HepG2 (cell line): ENCODE data around the gene MRPL43. TPM values are rescaled to one million over a fixed set of nuclear protein-coding genes. Genes with fewer than 3 reads are reported as not detected.

Source experiments
- CBX5 ChIP-seq: sonication (generic); formaldehyde crosslinking; IDR thresholded peaks from 2 replicates; pipeline ENCODE4 v1.4.0; 2020; ENCODE audit warnings: missing genetic modification reagents, borderline replicate concordance
- ELF3 ChIP-seq: IDR thresholded peaks from 2 replicates; pipeline ENCODE4 v1.6.1; 2016; ENCODE audit warnings: missing genetic modification reagents, missing compliant biosample characterization
- ETV6 ChIP-seq: sonication (generic); formaldehyde crosslinking; conservative IDR thresholded peaks from 2 replicates; pipeline ENCODE4 v1.4.0; 2020; ENCODE audit warnings: missing genetic modification reagents
- FOXK1 ChIP-seq: sonication (generic); formaldehyde crosslinking; IDR thresholded peaks from 2 replicates; pipeline ENCODE4 v1.4.0; 2020; ENCODE audit warnings: low read depth, missing genetic modification reagents, borderline replicate concordance
- HOXA9 ChIP-seq: sonication (generic); formaldehyde crosslinking; IDR thresholded peaks from 2 replicates; pipeline ENCODE4 v1.8.1; 2022; ENCODE audit warnings: missing genetic modification reagents, mild to moderate bottlenecking, moderate library complexity, borderline replicate concordance
- NKX3-1 ChIP-seq: sonication (generic); formaldehyde crosslinking; IDR thresholded peaks from 2 replicates; pipeline ENCODE4 v1.5.0; 2020; ENCODE audit warnings: missing genetic modification reagents
- NR2F6 ChIP-seq, 2 experiments: IDR thresholded peaks; 2 replicates each; pipeline ENCODE4 v1.6.1; 2016; ENCODE audit warnings: antibody characterized with exemption in 1 of 2, mild to moderate bottlenecking in 1 of 2
- NR3C1 ChIP-seq: sonication (generic); formaldehyde crosslinking; IDR thresholded peaks from 2 replicates; pipeline ENCODE4 v1.4.0; 2020; ENCODE audit warnings: missing genetic modification reagents
- PHF8 ChIP-seq: sonication (generic); formaldehyde crosslinking; IDR thresholded peaks from 2 replicates; pipeline ENCODE4 v1.5.0; 2020; ENCODE audit warnings: missing genetic modification reagents
- PITX1 ChIP-seq: sonication (generic); formaldehyde crosslinking; IDR thresholded peaks from 2 replicates; pipeline ENCODE4 v1.5.1; 2020; ENCODE audit warnings: mild to moderate bottlenecking, missing genetic modification reagents
- XBP1 ChIP-seq: sonication (generic); formaldehyde crosslinking; IDR thresholded peaks from 2 replicates; pipeline ENCODE4 v1.5.0; 2020; ENCODE audit warnings: missing genetic modification reagents
- YEATS2 ChIP-seq: sonication (generic); formaldehyde crosslinking; IDR thresholded peaks from 2 replicates; pipeline ENCODE4 v1.4.0; 2020; ENCODE audit warnings: missing genetic modification reagents, borderline replicate concordance
- ZEB1 ChIP-seq: IDR thresholded peaks from 2 replicates; pipeline ENCODE4 v1.6.1; 2012; ENCODE audit warnings: mild to moderate bottlenecking, low read depth, inconsistent platforms; ENCODE audit not compliant: insufficient replicate concordance
- ZFP1 ChIP-seq: IDR thresholded peaks from 2 replicates; pipeline ENCODE4 v1.6.1; 2016
- ZNF10 ChIP-seq: sonication (generic); formaldehyde crosslinking; IDR thresholded peaks from 2 replicates; pipeline ENCODE4 v1.4.0; 2020; ENCODE audit warnings: mild to moderate bottlenecking, low read depth, missing genetic modification reagents, borderline replicate concordance
- ZNF160 ChIP-seq: sonication (generic); formaldehyde crosslinking; IDR thresholded peaks from 2 replicates; pipeline ENCODE4 v1.8.0; 2022; ENCODE audit warnings: mild to moderate bottlenecking, inconsistent platforms, missing genetic modification reagents
- ZNF557 ChIP-seq: sonication (generic); formaldehyde crosslinking; IDR thresholded peaks from 2 replicates; pipeline ENCODE4 v1.4.0; 2020; ENCODE audit warnings: missing genetic modification reagents
- ZNF572 ChIP-seq: sonication (generic); formaldehyde crosslinking; IDR thresholded peaks from 2 replicates; pipeline ENCODE4 v1.5.1; 2020; ENCODE audit warnings: mild to moderate bottlenecking, missing genetic modification reagents
- ZNF781 ChIP-seq: sonication (generic); formaldehyde crosslinking; IDR thresholded peaks from 2 replicates; pipeline ENCODE4 v1.5.1; 2020; ENCODE audit warnings: borderline replicate concordance, mild to moderate bottlenecking, missing genetic modification reagents; ENCODE audit errors: not compliant biosample characterization
- ZNF788 ChIP-seq: sonication (generic); formaldehyde crosslinking; IDR thresholded peaks from 2 replicates; pipeline ENCODE4 v1.5.0; 2020; ENCODE audit warnings: mild to moderate bottlenecking, missing genetic modification reagents, borderline replicate concordance
- polyA plus RNA-seq, 8 experiments: library from polyadenylated mRNA; depleted of rRNA in 3 of 8; stranded (reverse) in 7 of 8; unstranded in 1 of 8; fragments of >200 nt; fragmentation: Illumina TruSeq in 4 of 8; extraction: Trizol in 4 of 8; gene quantifications; 2 replicates each; pipeline versions ENCODE4 v1.2.1 to v1.2.3, GENCODE V29; 2011 to 2016; ENCODE audit warnings: low read depth in 4 of 8, missing spikeins in 1 of 8, mixed read lengths in 1 of 8; ENCODE audit not compliant: insufficient read depth in 1 of 8
- total RNA-seq, 5 experiments: library from RNA; depleted of rRNA; stranded (reverse); fragments of >200 nt; fragmentation: Illumina TruSeq; extraction: Trizol; gene quantifications; 2 replicates each; pipeline ENCODE4 v1.2.3, GENCODE V29; 2016; ENCODE audit warnings: low read depth in 1 of 5
- TF ChIP-seq, protein P1 (sequence below): sonication (generic); formaldehyde crosslinking; IDR thresholded peaks from 2 replicates; pipeline ENCODE4 v1.8.1; 2023; ENCODE audit warnings: missing genetic modification reagents, inconsistent platforms, borderline replicate concordance
- TF ChIP-seq, protein P2 (sequence below): sonication (generic); formaldehyde crosslinking; IDR thresholded peaks from 2 replicates; pipeline ENCODE4 v1.8.0; 2022; ENCODE audit warnings: mild to moderate bottlenecking, missing genetic modification reagents, moderate library complexity
- TF ChIP-seq, protein P3 (sequence below): sonication (generic); formaldehyde crosslinking; IDR thresholded peaks from 2 replicates; pipeline ENCODE4 v1.4.0; 2020; ENCODE audit warnings: mild to moderate bottlenecking, low read depth, missing genetic modification reagents
- TF ChIP-seq, protein P4 (sequence below): sonication (generic); formaldehyde crosslinking; IDR thresholded peaks from 2 replicates; pipeline ENCODE4 v1.9.0; 2021; ENCODE audit warnings: missing genetic modification reagents, borderline replicate concordance

Gene MRPL43
- total and polyA plus RNA-seq, 2 of the 13 experiments (the other 11 are each of a cell fraction or from before 2014, with no cell fraction given), result 71.0 to 73.7 TPM

DNA sequence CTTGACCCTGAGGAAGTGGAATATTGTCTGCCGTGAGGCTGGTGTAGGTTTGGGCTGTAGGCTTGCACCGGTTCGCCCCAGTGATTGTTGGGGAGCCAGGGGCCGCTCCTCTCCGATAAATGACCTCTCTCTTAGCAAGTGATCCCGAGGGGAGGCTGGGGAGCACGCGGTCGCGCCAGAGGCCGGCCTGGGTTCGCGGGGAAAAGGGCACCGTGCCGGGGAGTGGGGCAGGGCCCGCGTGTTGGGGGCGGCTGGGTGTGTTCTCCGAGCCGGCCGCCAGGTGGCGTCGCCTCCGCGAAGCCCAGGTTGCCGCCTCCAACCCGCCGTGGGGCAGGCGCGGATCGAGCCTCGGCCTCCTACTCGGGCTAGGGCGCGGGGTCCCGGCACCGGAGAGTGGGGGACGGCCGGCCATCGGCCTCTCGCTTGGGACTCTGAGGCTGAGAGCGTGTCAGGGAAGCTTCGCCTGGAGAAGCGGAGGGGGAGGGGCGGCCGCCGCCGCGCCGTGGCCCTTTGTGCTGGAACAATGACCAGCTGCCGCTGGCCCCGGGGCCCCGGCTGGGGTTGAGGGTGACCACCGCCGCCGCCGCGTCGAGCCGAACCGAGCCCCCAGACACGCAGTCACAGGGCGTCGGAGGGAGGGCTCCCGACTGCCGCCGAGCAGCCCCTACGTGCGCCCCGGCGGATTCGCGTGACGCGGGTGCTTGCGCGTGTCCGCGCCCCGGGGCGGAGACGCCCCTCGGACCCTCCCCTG lies 11.9 kb upstream of the MRPL43 start (continued):
- TF ChIP-seq YEATS2 (CRISPR knock-in tag) (no peak), NR2F6 (IDR thresholded peaks at IDR 0.05) (no peak), NR2F6 (CRISPR knock-in tag; IDR thresholded peaks at IDR 0.05) (no peak), FOXK1 (CRISPR knock-in tag) (peak; percentile 53; the same call in 1 of the 2 replicates), ETV6 (CRISPR knock-in tag) (no peak), PHF8 (peak; percentile 65), PITX1 (CRISPR knock-in tag) (no peak), HOXA9 (CRISPR knock-in tag) (peak; percentile 70; the same call in 1 of the 2 replicates), ZFP1 (CRISPR knock-in tag) (no peak; the same call in 1 of the 2 replicates), NKX3-1 (no peak), ZNF160 (peak; percentile 8; the same call in 1 of the 2 replicates), ZNF781 (CRISPR knock-in tag) (no peak), ZEB1 (no peak), XBP1 (no peak), NR3C1 (CRISPR knock-in tag) (no peak), ZNF572 (no peak), CBX5 (CRISPR knock-in tag) (peak; percentile 62; the same call in 1 of the 2 replicates), ELF3 (CRISPR knock-in tag) (peak; percentile 24; the same call in 1 of the 2 replicates), ZNF788 (CRISPR knock-in tag) (0 out of 2 replicates have a peak, but pooled peaks have one; percentile 4), ZNF10 (CRISPR knock-in tag) (no peak), ZNF557 (0 out of 2 replicates have a peak, but pooled peaks have one; percentile 58)
- TF ChIP-seq, protein P1, sequence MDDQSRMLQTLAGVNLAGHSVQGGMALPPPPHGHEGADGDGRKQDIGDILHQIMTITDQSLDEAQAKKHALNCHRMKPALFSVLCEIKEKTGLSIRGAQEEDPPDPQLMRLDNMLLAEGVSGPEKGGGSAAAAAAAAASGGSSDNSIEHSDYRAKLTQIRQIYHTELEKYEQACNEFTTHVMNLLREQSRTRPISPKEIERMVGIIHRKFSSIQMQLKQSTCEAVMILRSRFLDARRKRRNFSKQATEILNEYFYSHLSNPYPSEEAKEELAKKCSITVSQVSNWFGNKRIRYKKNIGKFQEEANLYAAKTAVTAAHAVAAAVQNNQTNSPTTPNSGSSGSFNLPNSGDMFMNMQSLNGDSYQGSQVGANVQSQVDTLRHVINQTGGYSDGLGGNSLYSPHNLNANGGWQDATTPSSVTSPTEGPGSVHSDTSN, result 0 out of 2 replicates have a peak, but pooled peaks have one; percentile 14
- TF ChIP-seq, protein P2, sequence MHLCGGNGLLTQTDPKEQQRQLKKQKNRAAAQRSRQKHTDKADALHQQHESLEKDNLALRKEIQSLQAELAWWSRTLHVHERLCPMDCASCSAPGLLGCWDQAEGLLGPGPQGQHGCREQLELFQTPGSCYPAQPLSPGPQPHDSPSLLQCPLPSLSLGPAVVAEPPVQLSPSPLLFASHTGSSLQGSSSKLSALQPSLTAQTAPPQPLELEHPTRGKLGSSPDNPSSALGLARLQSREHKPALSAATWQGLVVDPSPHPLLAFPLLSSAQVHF, result peak; percentile 84; the same call in 1 of the 2 replicates
- TF ChIP-seq, protein P3, sequence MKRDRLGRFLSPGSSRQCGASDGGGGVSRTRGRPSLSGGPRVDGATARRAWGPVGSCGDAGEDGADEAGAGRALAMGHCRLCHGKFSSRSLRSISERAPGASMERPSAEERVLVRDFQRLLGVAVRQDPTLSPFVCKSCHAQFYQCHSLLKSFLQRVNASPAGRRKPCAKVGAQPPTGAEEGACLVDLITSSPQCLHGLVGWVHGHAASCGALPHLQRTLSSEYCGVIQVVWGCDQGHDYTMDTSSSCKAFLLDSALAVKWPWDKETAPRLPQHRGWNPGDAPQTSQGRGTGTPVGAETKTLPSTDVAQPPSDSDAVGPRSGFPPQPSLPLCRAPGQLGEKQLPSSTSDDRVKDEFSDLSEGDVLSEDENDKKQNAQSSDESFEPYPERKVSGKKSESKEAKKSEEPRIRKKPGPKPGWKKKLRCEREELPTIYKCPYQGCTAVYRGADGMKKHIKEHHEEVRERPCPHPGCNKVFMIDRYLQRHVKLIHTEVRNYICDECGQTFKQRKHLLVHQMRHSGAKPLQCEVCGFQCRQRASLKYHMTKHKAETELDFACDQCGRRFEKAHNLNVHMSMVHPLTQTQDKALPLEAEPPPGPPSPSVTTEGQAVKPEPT (CRISPR knock-in tag), result no peak
- TF ChIP-seq, protein P4, sequence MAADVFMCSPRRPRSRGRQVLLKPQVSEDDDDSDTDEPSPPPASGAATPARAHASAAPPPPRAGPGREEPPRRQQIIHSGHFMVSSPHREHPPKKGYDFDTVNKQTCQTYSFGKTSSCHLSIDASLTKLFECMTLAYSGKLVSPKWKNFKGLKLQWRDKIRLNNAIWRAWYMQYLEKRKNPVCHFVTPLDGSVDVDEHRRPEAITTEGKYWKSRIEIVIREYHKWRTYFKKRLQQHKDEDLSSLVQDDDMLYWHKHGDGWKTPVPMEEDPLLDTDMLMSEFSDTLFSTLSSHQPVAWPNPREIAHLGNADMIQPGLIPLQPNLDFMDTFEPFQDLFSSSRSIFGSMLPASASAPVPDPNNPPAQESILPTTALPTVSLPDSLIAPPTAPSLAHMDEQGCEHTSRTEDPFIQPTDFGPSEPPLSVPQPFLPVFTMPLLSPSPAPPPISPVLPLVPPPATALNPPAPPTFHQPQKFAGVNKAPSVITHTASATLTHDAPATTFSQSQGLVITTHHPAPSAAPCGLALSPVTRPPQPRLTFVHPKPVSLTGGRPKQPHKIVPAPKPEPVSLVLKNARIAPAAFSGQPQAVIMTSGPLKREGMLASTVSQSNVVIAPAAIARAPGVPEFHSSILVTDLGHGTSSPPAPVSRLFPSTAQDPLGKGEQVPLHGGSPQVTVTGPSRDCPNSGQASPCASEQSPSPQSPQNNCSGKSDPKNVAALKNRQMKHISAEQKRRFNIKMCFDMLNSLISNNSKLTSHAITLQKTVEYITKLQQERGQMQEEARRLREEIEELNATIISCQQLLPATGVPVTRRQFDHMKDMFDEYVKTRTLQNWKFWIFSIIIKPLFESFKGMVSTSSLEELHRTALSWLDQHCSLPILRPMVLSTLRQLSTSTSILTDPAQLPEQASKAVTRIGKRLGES, result no peak
